Measurements from ENCODE around the gene SLC39A12.
"Not testable (repeated sequence)": the region's sequence is repeated elsewhere in the genome, so short reads cannot be mapped to it uniquely, and the experiment has no call there.

DNA sequence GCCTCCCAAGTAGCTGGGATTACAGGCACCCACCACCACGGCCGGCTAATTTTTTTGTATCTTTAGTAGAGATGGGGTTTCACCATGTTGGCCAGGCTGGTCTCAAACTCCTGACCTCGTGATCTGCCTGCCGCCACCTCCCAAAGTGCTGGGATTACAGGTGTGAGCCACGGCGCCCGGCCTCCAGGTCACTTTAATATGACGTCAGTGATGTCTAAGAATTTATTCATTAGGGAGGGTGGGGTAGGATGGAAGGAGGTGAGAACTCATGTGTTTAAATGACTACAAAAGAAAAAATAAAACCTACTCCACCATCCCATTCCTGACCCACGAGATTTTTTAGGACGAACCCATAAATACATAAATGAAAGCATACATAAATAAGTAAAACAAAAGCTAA is 2.7 kb downstream of the SLC39A12 start:
- TF ChIP-seq, protein P1, sequence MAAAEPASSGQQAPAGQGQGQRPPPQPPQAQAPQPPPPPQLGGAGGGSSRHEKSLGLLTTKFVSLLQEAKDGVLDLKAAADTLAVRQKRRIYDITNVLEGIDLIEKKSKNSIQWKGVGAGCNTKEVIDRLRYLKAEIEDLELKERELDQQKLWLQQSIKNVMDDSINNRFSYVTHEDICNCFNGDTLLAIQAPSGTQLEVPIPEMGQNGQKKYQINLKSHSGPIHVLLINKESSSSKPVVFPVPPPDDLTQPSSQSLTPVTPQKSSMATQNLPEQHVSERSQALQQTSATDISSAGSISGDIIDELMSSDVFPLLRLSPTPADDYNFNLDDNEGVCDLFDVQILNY (CRISPR knock-in tag; IDR thresholded peaks at IDR 0.05), result not testable (repeated sequence)
- TF ChIP-seq, protein P2, sequence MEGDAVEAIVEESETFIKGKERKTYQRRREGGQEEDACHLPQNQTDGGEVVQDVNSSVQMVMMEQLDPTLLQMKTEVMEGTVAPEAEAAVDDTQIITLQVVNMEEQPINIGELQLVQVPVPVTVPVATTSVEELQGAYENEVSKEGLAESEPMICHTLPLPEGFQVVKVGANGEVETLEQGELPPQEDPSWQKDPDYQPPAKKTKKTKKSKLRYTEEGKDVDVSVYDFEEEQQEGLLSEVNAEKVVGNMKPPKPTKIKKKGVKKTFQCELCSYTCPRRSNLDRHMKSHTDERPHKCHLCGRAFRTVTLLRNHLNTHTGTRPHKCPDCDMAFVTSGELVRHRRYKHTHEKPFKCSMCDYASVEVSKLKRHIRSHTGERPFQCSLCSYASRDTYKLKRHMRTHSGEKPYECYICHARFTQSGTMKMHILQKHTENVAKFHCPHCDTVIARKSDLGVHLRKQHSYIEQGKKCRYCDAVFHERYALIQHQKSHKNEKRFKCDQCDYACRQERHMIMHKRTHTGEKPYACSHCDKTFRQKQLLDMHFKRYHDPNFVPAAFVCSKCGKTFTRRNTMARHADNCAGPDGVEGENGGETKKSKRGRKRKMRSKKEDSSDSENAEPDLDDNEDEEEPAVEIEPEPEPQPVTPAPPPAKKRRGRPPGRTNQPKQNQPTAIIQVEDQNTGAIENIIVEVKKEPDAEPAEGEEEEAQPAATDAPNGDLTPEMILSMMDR (IDR thresholded peaks at IDR 0.05), result not testable (repeated sequence)
- TF ChIP-seq SOX15 (CRISPR knock-in tag; IDR thresholded peaks at IDR 0.05); KAT7 (CRISPR knock-in tag; IDR thresholded peaks at IDR 0.05; ENCODE audit: borderline replicate concordance); TCF7 (CRISPR knock-in tag; IDR thresholded peaks at IDR 0.05; ENCODE audit: low read depth); RORB (CRISPR knock-in tag; IDR thresholded peaks at IDR 0.05); TEAD1 (CRISPR knock-in tag; IDR thresholded peaks at IDR 0.05): not testable (repeated sequence)
